GM21786 (cell line): ENCODE measurements around the gene SNRPA.
A peak's percentile ranks its signal among the peaks of the same experiment; 100 is the strongest.
"Not testable (repeated sequence)": the region's sequence is repeated elsewhere in the genome, so short reads cannot be mapped to it uniquely, and the experiment has no call there.

Source experiments
- ATAC-seq: cut with Tn5 transposase; IDR thresholded peaks from one replicate; pipeline ENCODE4 v1.9.1; 2021; ENCODE audit not compliant: unreplicated experiment

SNRPA gene

GRCh38 chr19:40776364-40776763 is 25.4 kb downstream of the SNRPA start:
- no peak for ATAC-seq

GRCh38 chr19:40776932-40777644 is 26.1 kb downstream of the SNRPA start:
- peak; percentile 60 for ATAC-seq

- no peak for ATAC-seq
Observed at GRCh38 chr19:40777645-40777936, 26.6 kb downstream of the SNRPA start.

GRCh38 chr19:40777937-40778705 is 27.1 kb downstream of the SNRPA start, which contains the start of gene RAB4B:
RAB4B (plus strand) TSS chr19:40778247; CDS start chr19:40778376, 129 bp downstream.
- peak; percentile 56 for ATAC-seq

GRCh38 chr19:40778706-40779284 is 27.8 kb downstream of the SNRPA start:
- ATAC-seq: no peak

GRCh38 chr19:40780582-40780981 is 29.6 kb downstream of the SNRPA start:
- no peak for ATAC-seq

GRCh38 chr19:40781140-40781539 is 30.1 kb downstream of the SNRPA start:
- ATAC-seq: no peak

- ATAC-seq: no peak
Observed at GRCh38 chr19:40783711-40784110, 32.7 kb downstream of the SNRPA start.

GRCh38 chr19:40784146-40784545 is 33.1 kb downstream of the SNRPA start:
- not testable (repeated sequence) for ATAC-seq

- ATAC-seq: no peak
Observed at GRCh38 chr19:40785526-40785925, 34.5 kb downstream of the SNRPA start.

- no peak for ATAC-seq
Observed at GRCh38 chr19:40786060-40787037, 35.3 kb downstream of the SNRPA start.

- ATAC-seq: no peak
Observed at GRCh38 chr19:40791349-40791748, 40.3 kb downstream of the SNRPA start.

GRCh38 chr19:40791996-40792395 is 41.0 kb downstream of the SNRPA start:
- ATAC-seq: no peak

- no peak for ATAC-seq
Observed at GRCh38 chr19:40797166-40797962, 46.4 kb downstream of the SNRPA start.

- ATAC-seq: peak; percentile 43
Observed at GRCh38 chr19:40797963-40798682, 47.1 kb downstream of the SNRPA start.

- ATAC-seq: peak; percentile 63
Observed at GRCh38 chr19:40798683-40799557, 47.9 kb downstream of the SNRPA start, which contains the start of gene EGLN2. EGLN2 (plus strand) TSS chr19:40799191; CDS start chr19:40800573, 1,382 bp downstream.

GRCh38 chr19:40799558-40800338 is 48.7 kb downstream of the SNRPA start:
- no peak for ATAC-seq
